CD4-positive, alpha-beta T cell treated with Interleukin-15 for 4 hours (primary cell): ENCODE results near the gene CASK.

Experiments used
- DNase-seq: peaks from one replicate; pipeline ENCODE4 v3.0.0-alpha.2; 2020; ENCODE audit warnings: low spot score

CASK gene

GRCh38 chrX:41923211-41923977 lies at the start of gene CASK:
TSS of gene CASK (minus strand) at chrX:41923554. CDS start at chrX:41922988, 566 bp downstream.
- DNase-seq, result peak; percentile 91

GRCh38 chrX:41971346-41971745 lies 48.0 kb upstream of the CASK start:
- DNase-seq, result no peak

- no peak for DNase-seq
These were observed 47.1 kb upstream of the CASK start for GRCh38 chrX:41970419-41970818.

- no peak for DNase-seq
These were observed 40.0 kb upstream of the CASK start for GRCh38 chrX:41963348-41963747.

GRCh38 chrX:41960142-41960541 lies 36.8 kb upstream of the CASK start:
- no peak for DNase-seq

- no peak for DNase-seq
These were observed 35.5 kb upstream of the CASK start for GRCh38 chrX:41958861-41959260.

- no peak for DNase-seq
These were observed 32.7 kb upstream of the CASK start for GRCh38 chrX:41956027-41956426.

GRCh38 chrX:41952102-41952501 lies 28.7 kb upstream of the CASK start:
- no peak for DNase-seq

- DNase-seq, result peak; percentile 7
These were observed 23.7 kb upstream of the CASK start for GRCh38 chrX:41946989-41947612.

- no peak for DNase-seq
These were observed 22.9 kb upstream of the CASK start for GRCh38 chrX:41946235-41946634.

GRCh38 chrX:41935832-41936231 lies 12.5 kb upstream of the CASK start:
- no peak for DNase-seq

- peak; percentile 49 for DNase-seq
These were observed 10.2 kb upstream of the CASK start for GRCh38 chrX:41933546-41933945.

GRCh38 chrX:41932885-41933284 lies 9.5 kb upstream of the CASK start:
- DNase-seq, result no peak

- no peak for DNase-seq
These were observed 8.2 kb upstream of the CASK start for GRCh38 chrX:41931591-41931990.

GRCh38 chrX:41923978-41924683 lies 777 bp upstream of the CASK start:
- DNase-seq, result no peak

- no peak for DNase-seq
These were observed 763 bp downstream of the CASK start for GRCh38 chrX:41922431-41923151.

- DNase-seq, result no peak
These were observed 1.6 kb downstream of the CASK start for GRCh38 chrX:41921492-41922430.

GRCh38 chrX:41919870-41920269 lies 3.5 kb downstream of the CASK start:
- no peak for DNase-seq

GRCh38 chrX:41917517-41917916 lies 5.8 kb downstream of the CASK start:
- no peak for DNase-seq

GRCh38 chrX:41913476-41913875 lies 9.9 kb downstream of the CASK start:
- no peak for DNase-seq

- no peak for DNase-seq
These were observed 10.4 kb downstream of the CASK start for GRCh38 chrX:41912923-41913322.
